GM12878 (cell line): ENCODE measurements around the gene ARID1A. TPM values are rescaled to one million over a fixed set of nuclear protein-coding genes. Genes with fewer than 3 reads are reported as not detected.

ENCODE experiments used
- ATAC-seq: fragments of 200-7000 bp; cut with Tn5 transposase; 3 replicates; pipeline ENCODE4 v1.9.1; 2020; ENCODE audit warnings: mild to moderate bottlenecking, moderate library complexity
- BruUV-seq: library from RNA; stranded (reverse); fragments of 400-500 nt; replicated peaks from 2 replicates; lab custom pipeline; 2021; lab: Mats Ljungman, UMichigan
- CTCF ChIA-PET: fragments of 300-600 bp; sonication (Branson Sonifier 250); formaldehyde crosslinking; extraction: SDS; loops from one replicate; lab custom pipeline; 2021; ENCODE audit warnings: inconsistent platforms; lab: Yijun Ruan, JAX
- POLR2A ChIA-PET: fragments of 350-600 bp; formaldehyde crosslinking; extraction: SDS; loops from one replicate; lab custom pipeline; 2021; ENCODE audit warnings: inconsistent platforms; lab: Charles Lee
- RAD21 ChIA-PET: fragments of 300-600 bp; sonication (Branson Sonifier 250); formaldehyde crosslinking; loops from one replicate; lab custom pipeline; 2023; ENCODE audit warnings: antibody characterized with exemption; ENCODE audit not compliant: unreplicated experiment; lab: Charles Lee
- SMC1A ChIA-PET: fragments of 300-600 bp; sonication (Branson Sonifier 250); formaldehyde crosslinking; loops from one replicate; lab custom pipeline; 2023; ENCODE audit not compliant: unreplicated experiment, uncharacterized antibody; lab: Charles Lee
- DNase-seq: peaks from one replicate; pipeline ENCODE4 v3.0.0-alpha.2; 2011; ENCODE audit warnings: low read depth, low spot score
- FAIRE-seq: peaks from 3 replicates; lab custom pipeline; 2011; peaks lifted over from hg19 to GRCh38; lab: Jason Lieb, UNC
- H2AFZ ChIP-seq: 2 replicates; pipeline ENCODE4 v1.6.0; 2011; ENCODE audit warnings: low read depth, low read length, control low read depth; ENCODE audit not compliant: control insufficient read depth
- H3K27ac ChIP-seq: 2 replicates; pipeline ENCODE4 v1.5.1; 2011; ENCODE audit warnings: control low read depth; ENCODE audit not compliant: control insufficient read depth, insufficient read depth
- H3K27me3 ChIP-seq, 2 experiments: replicated peaks in 1 of 2; 2 replicates each; pipeline versions ENCODE4 v1.6.0 to v1.6.1; 2011; ENCODE audit warnings: low read length in 1 of 2; ENCODE audit not compliant: control insufficient read depth in 2 of 2, insufficient read depth in 2 of 2
- H3K36me3 ChIP-seq, 2 experiments: 2 replicates each; pipeline ENCODE4 v1.5.1; 2011; ENCODE audit warnings: low read length in 1 of 2; ENCODE audit not compliant: control insufficient read depth in 2 of 2, insufficient read depth in 2 of 2
- H3K4me1 ChIP-seq: 2 replicates; pipeline ENCODE4 v1.6.1; 2011; ENCODE audit warnings: mild to moderate bottlenecking, low read length, moderate library complexity, mixed read lengths; ENCODE audit not compliant: control insufficient read depth, insufficient read depth
- H3K4me2 ChIP-seq: 2 replicates; pipeline ENCODE4 v1.6.0; 2011; ENCODE audit warnings: control low read depth; ENCODE audit not compliant: control insufficient read depth, insufficient read depth
- H3K4me3 ChIP-seq: fragments of 200-600 bp; sonication (generic); 2 replicates; pipeline ENCODE4 v1.5.1; 2016
- H3K79me2 ChIP-seq: 2 replicates; pipeline ENCODE4 v1.6.0; 2011; ENCODE audit warnings: low read length; ENCODE audit not compliant: control insufficient read depth, insufficient read depth
- H3K9ac ChIP-seq: 2 replicates; pipeline ENCODE4 v1.8.0; 2011; ENCODE audit warnings: low read length, control low read depth, mixed read lengths; ENCODE audit not compliant: control insufficient read depth, insufficient read depth
- H3K9me3 ChIP-seq: replicated peaks from 3 replicates; pipeline ENCODE4 v1.5.1; 2011; ENCODE audit warnings: mild to moderate bottlenecking, low read length; ENCODE audit not compliant: control insufficient read depth, insufficient read depth
- H4K20me1 ChIP-seq: 2 replicates; pipeline ENCODE4 v1.6.0; 2011; ENCODE audit not compliant: control insufficient read depth, insufficient read depth
- ATF7 ChIP-seq: fragments of 450-650 bp; IDR thresholded peaks from 2 replicates; pipeline ENCODE4 v1.6.1; 2016; ENCODE audit warnings: low read depth, mild to moderate bottlenecking
- HDGF ChIP-seq: fragments of 450-650 bp; IDR thresholded peaks from 2 replicates; pipeline ENCODE4 v1.6.1; 2016; ENCODE audit warnings: antibody characterized with exemption
- MTA3 ChIP-seq: IDR thresholded peaks from 2 replicates; pipeline ENCODE4 v1.6.1; 2012; ENCODE audit warnings: low read length, inconsistent platforms, borderline replicate concordance
- MYB ChIP-seq: fragments of 150-350 bp; IDR thresholded peaks from 2 replicates; pipeline ENCODE4 v1.6.1; 2014; ENCODE audit warnings: mild to moderate bottlenecking, low read depth, low read length, borderline replicate concordance
- PML ChIP-seq: IDR thresholded peaks from 2 replicates; pipeline ENCODE4 v1.6.1; 2012; ENCODE audit warnings: low read length, inconsistent platforms
- ZNF384 ChIP-seq: IDR thresholded peaks from 2 replicates; pipeline ENCODE4 v1.6.1; 2012; ENCODE audit warnings: low read depth, mild to moderate bottlenecking, low read length, improper control_type of control experiment, borderline replicate concordance
- WGBS: methylation state at CpG from one replicate; pipeline ENCODE4 v1.1.6; 2016; ENCODE audit warnings: low lambda C conversion rate; ENCODE audit not compliant: insufficient replicate concordance, insufficient coverage; ENCODE audit errors: missing lambda C conversion rate; 5-methylcytosine and 5-hydroxymethylcytosine counted together
- in situ Hi-C: fragments of 300-500 bp; cut with MboI; formaldehyde crosslinking; loops from 9 replicates; pipeline ENCODE4 v1.14.3; 2018; ENCODE audit warnings: mixed read lengths
- intact Hi-C: fragments of 100-400 bp; cut with micrococcal nuclease; formaldehyde crosslinking; loops from one replicate; pipeline ENCODE4 v1.14.2; 2022; ENCODE audit not compliant: unreplicated experiment
- polyA plus RNA-seq, 11 experiments: library from polyadenylated mRNA; depleted of rRNA in 4 of 11; unstranded in 6 of 11; stranded (reverse) in 5 of 11; fragments of >200 nt; fragmentation: Nextera tagmentation in 4 of 11; fragmentation: Illumina TruSeq in 1 of 11; extraction: Ambion mirVana in 4 of 11; extraction: Trizol in 1 of 11; gene quantifications; 1 replicate in 1 of 11; 2 replicates in 10 of 11; pipeline versions ENCODE4 v1.2.1 to v1.2.3, GENCODE V29; 2011 to 2016; ENCODE audit warnings: inconsistent platforms in 2 of 11, missing spikeins in 2 of 11, low read depth in 1 of 11
- total RNA-seq, 4 experiments: library from RNA; depleted of rRNA in 3 of 4; stranded (reverse); fragments of >200 nt in 3 of 4; fragmentation: Illumina TruSeq in 1 of 4; extraction: Trizol in 1 of 4; gene quantifications; 2 replicates each; pipeline versions ENCODE4 v1.2.1 to v1.2.3, GENCODE V29; 2013 to 2021
- TF ChIP-seq, protein P1 (sequence below): fragments of 450-650 bp; IDR thresholded peaks from 2 replicates; pipeline ENCODE4 v1.6.1; 2018; ENCODE audit warnings: borderline replicate concordance, mild to moderate bottlenecking; ENCODE audit not compliant: partially characterized antibody
- TF ChIP-seq, protein P2 (sequence below), 3 experiments: IDR thresholded peaks in 2 of 3; conservative IDR thresholded peaks in 1 of 3; 2 replicates each; pipeline ENCODE4 v1.5.1; 2011; ENCODE audit warnings: low read depth in 3 of 3, low read length in 3 of 3, mild to moderate bottlenecking in 3 of 3, control low read depth in 2 of 3, moderate library complexity in 2 of 3, inconsistent platforms in 1 of 3, mixed read lengths in 1 of 3; ENCODE audit not compliant: control insufficient read depth in 2 of 3, insufficient read depth in 1 of 3; ENCODE audit errors: extremely low read depth in 1 of 3
- TF ChIP-seq, protein P3 (sequence below): fragments of 450-650 bp; IDR thresholded peaks from 2 replicates; pipeline ENCODE4 v1.6.1; 2017; ENCODE audit warnings: antibody characterized with exemption, mild to moderate bottlenecking, moderate library complexity

ARID1A gene
- total and polyA plus RNA-seq, 10 of the 15 experiments (the other 5 are each of a cell fraction or from before 2014, with no cell fraction given) = 10.0 to 98.0 (median 23.5) TPM

DNA sequence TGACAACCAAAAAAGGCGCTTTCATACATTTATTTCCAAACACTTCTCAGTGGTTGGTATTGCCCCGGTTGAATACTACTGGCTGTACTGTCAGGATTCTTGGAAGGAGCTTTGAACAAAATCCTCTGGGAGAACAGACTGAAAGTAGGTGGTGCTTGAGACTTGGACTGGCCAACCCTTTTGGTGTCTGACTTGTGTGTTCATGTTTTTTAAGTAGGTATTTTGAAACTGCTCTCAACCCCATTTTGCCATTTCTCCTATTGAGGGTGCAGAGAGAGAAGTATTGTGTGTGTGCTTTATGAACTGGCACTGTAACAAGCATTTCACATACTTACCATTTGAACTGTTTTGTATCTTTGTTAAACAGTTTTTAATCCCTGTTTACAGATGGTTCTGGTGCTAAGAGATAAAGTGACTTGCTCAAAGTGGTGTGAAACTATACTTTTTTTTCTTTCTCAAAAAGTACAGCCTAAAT is 21.2 kb downstream of the ARID1A start (continued):
- TF ChIP-seq, protein P1, sequence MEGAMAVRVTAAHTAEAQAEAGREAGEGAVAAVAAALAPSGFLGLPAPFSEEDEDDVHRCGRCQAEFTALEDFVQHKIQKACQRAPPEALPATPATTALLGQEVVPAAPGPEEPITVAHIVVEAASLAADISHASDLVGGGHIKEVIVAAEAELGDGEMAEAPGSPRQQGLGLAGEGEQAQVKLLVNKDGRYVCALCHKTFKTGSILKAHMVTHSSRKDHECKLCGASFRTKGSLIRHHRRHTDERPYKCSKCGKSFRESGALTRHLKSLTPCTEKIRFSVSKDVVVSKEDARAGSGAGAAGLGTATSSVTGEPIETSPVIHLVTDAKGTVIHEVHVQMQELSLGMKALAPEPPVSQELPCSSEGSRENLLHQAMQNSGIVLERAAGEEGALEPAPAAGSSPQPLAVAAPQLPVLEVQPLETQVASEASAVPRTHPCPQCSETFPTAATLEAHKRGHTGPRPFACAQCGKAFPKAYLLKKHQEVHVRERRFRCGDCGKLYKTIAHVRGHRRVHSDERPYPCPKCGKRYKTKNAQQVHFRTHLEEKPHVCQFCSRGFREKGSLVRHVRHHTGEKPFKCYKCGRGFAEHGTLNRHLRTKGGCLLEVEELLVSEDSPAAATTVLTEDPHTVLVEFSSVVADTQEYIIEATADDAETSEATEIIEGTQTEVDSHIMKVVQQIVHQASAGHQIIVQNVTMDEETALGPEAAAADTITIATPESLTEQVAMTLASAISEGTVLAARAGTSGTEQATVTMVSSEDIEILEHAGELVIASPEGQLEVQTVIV = no peak
- TF ChIP-seq HDGF (no peak), PML (no peak), MYB (no peak), ZNF384 (no peak), MTA3 (no peak), ATF7 (no peak)

DNA sequence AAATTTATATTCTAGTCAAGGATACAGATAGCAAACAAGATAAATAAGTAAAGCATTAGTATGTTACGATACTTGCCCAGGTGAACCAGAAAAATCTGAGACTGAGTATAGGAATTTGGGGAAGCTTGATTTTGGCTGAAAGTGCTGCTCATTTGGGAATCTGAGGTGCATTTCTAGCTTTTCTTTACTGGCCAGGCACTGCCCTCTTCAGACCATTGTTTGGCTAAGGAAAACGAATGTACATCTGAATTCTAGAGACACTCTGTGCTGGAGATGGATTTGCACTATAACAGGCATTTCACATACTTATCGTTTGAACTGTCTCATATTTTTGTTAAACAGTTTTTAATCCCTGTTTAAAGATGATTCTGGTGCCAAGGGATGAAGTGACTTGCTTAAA is 23.4 kb downstream of the ARID1A start:
- Histone ChIP-seq H3K9me3 (no peaks in the 10 kb centered on the region), H4K20me1 (peaks cover 10% of the 10 kb centered on the region; the same call in 1 of the 2 replicates), H3K4me1 (peaks cover 36% of the 10 kb centered on the region), H3K36me3 (peaks cover 0 to 12% of the 10 kb centered on the region in 2 experiments; a peak in 3 of 4 replicates), H3K4me3 (no peak overlapping the region), H3K27ac (no peak overlapping the region), H3K4me2 (no peak overlapping the region), H3K27me3 (no peaks in the 10 kb centered on the region), H2AFZ (no peak overlapping the region), H3K9ac (no peak overlapping the region), H3K79me2 (peaks cover 93% of the 10 kb centered on the region)
- in situ Hi-C loops = no loop called here
- no peak for FAIRE-seq
- ChIA-PET CTCF (interaction anchor here (1.0 kb wide), 1 partner anchor 42 kb away, joined by 3 read pairs; no protein-coding TSS in a partner anchor), RAD21 (no interaction called here), SMC1A (interaction anchor here (1.1 kb wide), 1 partner anchor 20 kb away, joined by 4 read pairs; no protein-coding TSS in a partner anchor), POLR2A (no interaction called here)
- intact Hi-C loops = no loop called here
- TF ChIP-seq, protein P2, sequence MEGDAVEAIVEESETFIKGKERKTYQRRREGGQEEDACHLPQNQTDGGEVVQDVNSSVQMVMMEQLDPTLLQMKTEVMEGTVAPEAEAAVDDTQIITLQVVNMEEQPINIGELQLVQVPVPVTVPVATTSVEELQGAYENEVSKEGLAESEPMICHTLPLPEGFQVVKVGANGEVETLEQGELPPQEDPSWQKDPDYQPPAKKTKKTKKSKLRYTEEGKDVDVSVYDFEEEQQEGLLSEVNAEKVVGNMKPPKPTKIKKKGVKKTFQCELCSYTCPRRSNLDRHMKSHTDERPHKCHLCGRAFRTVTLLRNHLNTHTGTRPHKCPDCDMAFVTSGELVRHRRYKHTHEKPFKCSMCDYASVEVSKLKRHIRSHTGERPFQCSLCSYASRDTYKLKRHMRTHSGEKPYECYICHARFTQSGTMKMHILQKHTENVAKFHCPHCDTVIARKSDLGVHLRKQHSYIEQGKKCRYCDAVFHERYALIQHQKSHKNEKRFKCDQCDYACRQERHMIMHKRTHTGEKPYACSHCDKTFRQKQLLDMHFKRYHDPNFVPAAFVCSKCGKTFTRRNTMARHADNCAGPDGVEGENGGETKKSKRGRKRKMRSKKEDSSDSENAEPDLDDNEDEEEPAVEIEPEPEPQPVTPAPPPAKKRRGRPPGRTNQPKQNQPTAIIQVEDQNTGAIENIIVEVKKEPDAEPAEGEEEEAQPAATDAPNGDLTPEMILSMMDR (IDR thresholded peaks at IDR 0.05 in 2 of 3, conservative IDR thresholded peaks at IDR 0.05 in 1 of 3; ENCODE audit: control insufficient read depth in 2 of 3, extremely low read depth in 1 of 3, insufficient read depth in 1 of 3, low read depth in 3 of 3, low read length in 3 of 3) = peak in 1 of 3 experiments; percentile 19; a peak in 1 of 6 replicates
- TF ChIP-seq, protein P3, sequence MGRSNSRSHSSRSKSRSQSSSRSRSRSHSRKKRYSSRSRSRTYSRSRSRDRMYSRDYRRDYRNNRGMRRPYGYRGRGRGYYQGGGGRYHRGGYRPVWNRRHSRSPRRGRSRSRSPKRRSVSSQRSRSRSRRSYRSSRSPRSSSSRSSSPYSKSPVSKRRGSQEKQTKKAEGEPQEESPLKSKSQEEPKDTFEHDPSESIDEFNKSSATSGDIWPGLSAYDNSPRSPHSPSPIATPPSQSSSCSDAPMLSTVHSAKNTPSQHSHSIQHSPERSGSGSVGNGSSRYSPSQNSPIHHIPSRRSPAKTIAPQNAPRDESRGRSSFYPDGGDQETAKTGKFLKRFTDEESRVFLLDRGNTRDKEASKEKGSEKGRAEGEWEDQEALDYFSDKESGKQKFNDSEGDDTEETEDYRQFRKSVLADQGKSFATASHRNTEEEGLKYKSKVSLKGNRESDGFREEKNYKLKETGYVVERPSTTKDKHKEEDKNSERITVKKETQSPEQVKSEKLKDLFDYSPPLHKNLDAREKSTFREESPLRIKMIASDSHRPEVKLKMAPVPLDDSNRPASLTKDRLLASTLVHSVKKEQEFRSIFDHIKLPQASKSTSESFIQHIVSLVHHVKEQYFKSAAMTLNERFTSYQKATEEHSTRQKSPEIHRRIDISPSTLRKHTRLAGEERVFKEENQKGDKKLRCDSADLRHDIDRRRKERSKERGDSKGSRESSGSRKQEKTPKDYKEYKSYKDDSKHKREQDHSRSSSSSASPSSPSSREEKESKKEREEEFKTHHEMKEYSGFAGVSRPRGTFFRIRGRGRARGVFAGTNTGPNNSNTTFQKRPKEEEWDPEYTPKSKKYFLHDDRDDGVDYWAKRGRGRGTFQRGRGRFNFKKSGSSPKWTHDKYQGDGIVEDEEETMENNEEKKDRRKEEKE = no peak
- WGBS = 77% methylated on average over 3 of the region's 3 CpGs
- no peak for DNase-seq
- BruUV-seq = no TSS peak
- ATAC-seq = no peak
